HCT116 (cell line): Measurements from ENCODE around the gene GJD2. TPM values are rescaled to one million over a fixed set of nuclear protein-coding genes. Genes with fewer than 3 reads are reported as not detected.

ENCODE experiments used
- ATAC-seq: fragments of 200-7000 bp; cut with Tn5 transposase; 2 replicates; pipeline ENCODE4 v1.9.1; 2020; ENCODE audit warnings: mild to moderate bottlenecking, moderate library complexity
- BruUV-seq: library from RNA; stranded (reverse); fragments of 400-500 nt; replicated peaks from 2 replicates; lab custom pipeline; 2021; lab: Mats Ljungman, UMichigan
- CTCF ChIA-PET: fragments of 300-600 bp; sonication (Branson Sonifier 250); formaldehyde crosslinking; loops from one replicate; lab custom pipeline; 2021; ENCODE audit warnings: antibody characterized with exemption; lab: Charles Lee
- POLR2A ChIA-PET: fragments of 300-600, 350-600 bp; sonication (Branson Sonifier 250); formaldehyde crosslinking; loops from one replicate; lab custom pipeline; 2021; ENCODE audit warnings: antibody characterized with exemption; lab: Charles Lee
- RAD21 ChIA-PET, 2 experiments: fragments of 300-600 bp; sonication (Branson Sonifier 250); formaldehyde crosslinking; loops; one replicate each; lab custom pipeline; 2023; ENCODE audit warnings: low total read pairs in 2 of 2; ENCODE audit not compliant: uncharacterized antibody in 2 of 2, unreplicated experiment in 2 of 2, low non-redundant PET in 1 of 2; lab: Charles Lee
- DNase-seq: peaks from one replicate; pipeline ENCODE4 v3.0.0-alpha.2; 2010; ENCODE audit warnings: low read depth, low spot score
- H2AFZ ChIP-seq: fragments of 200-600 bp; shearing (Covaris generic), sonication (generic); 2 replicates; pipeline ENCODE4 v1.6.1; 2017; ENCODE audit warnings: low read depth, mixed run types, mixed read lengths, antibody characterized with exemption, low read length; ENCODE audit not compliant: poor library complexity, severe bottlenecking
- H3K27ac ChIP-seq: 2 replicates; pipeline ENCODE4 v1.5.1; 2012; ENCODE audit warnings: low read depth, low read length
- H3K27me3 ChIP-seq: fragments of 200-600 bp; sonication (generic); 2 replicates; pipeline ENCODE4 v1.6.1; 2016; ENCODE audit warnings: mixed run types, low read length, mixed read lengths; ENCODE audit not compliant: insufficient read depth
- H3K36me3 ChIP-seq, 2 experiments: fragments of 200-500 bp in 1 of 2; fragments of 200-600 bp in 1 of 2; sonication (Bioruptor generic) in 1 of 2; sonication (generic) in 1 of 2; 2 replicates each; pipeline versions ENCODE4 v1.5.1 to v1.6.1; 2014 to 2016; ENCODE audit warnings: low read length in 2 of 2, inconsistent platforms in 1 of 2, mixed read lengths in 1 of 2, mixed run types in 1 of 2; ENCODE audit not compliant: insufficient read depth in 2 of 2, control insufficient read depth in 1 of 2
- H3K4me1 ChIP-seq, 2 experiments: fragments of 200-600 bp in 1 of 2; sonication (generic) in 1 of 2; 2 replicates each; pipeline versions ENCODE4 v1.5.1 to v1.6.1; 2012 to 2017; ENCODE audit warnings: low read length in 2 of 2, inconsistent platforms in 1 of 2, mild to moderate bottlenecking in 1 of 2, mixed read lengths in 1 of 2, mixed run types in 1 of 2, moderate library complexity in 1 of 2; ENCODE audit not compliant: insufficient read depth in 2 of 2, control insufficient read depth in 1 of 2
- H3K4me2 ChIP-seq: fragments of 200-600 bp; sonication (generic); 2 replicates; pipeline ENCODE4 v1.6.1; 2017; ENCODE audit warnings: mixed run types, low read length, mixed read lengths
- H3K4me3 ChIP-seq, 2 experiments: fragments of 200-600 bp in 1 of 2; sonication (generic) in 1 of 2; replicated peaks in 1 of 2; 2 replicates each; pipeline ENCODE4 v1.5.1; 2011 to 2016; ENCODE audit warnings: low read length in 2 of 2, control low read depth in 1 of 2, low read depth in 1 of 2, mild to moderate bottlenecking in 1 of 2, mixed read lengths in 1 of 2, mixed run types in 1 of 2
- H3K79me2 ChIP-seq: fragments of 200-600 bp; sonication (generic); 2 replicates; pipeline ENCODE4 v1.6.1; 2017; ENCODE audit warnings: mild to moderate bottlenecking, mixed run types, low read length, moderate library complexity, mixed read lengths; ENCODE audit not compliant: insufficient read depth
- H3K9ac ChIP-seq: fragments of 200-600 bp; sonication (generic); 2 replicates; pipeline ENCODE4 v1.6.1; 2016; ENCODE audit warnings: low read length, mixed read lengths
- H3K9me2 ChIP-seq: fragments of 200-600 bp; sonication (generic), shearing (Covaris generic); 2 replicates; pipeline ENCODE4 v1.6.1; 2017; ENCODE audit warnings: mixed run types, mild to moderate bottlenecking, moderate library complexity; ENCODE audit not compliant: insufficient read depth
- H3K9me3 ChIP-seq, 2 experiments: fragments of 200-500 bp in 1 of 2; fragments of 200-600 bp in 1 of 2; sonication (Bioruptor generic) in 1 of 2; sonication (generic) in 1 of 2; 2 replicates each; pipeline ENCODE4 v1.6.1; 2014 to 2017; ENCODE audit warnings: low read length in 2 of 2, mixed read lengths in 2 of 2, inconsistent platforms in 1 of 2, low read depth in 1 of 2, mild to moderate bottlenecking in 1 of 2, mixed run types in 1 of 2, moderate library complexity in 1 of 2; ENCODE audit not compliant: control insufficient read depth in 1 of 2, insufficient read depth in 1 of 2
- H4K20me1 ChIP-seq: fragments of 200-600 bp; sonication (generic), shearing (Covaris generic); 2 replicates; pipeline ENCODE4 v1.6.1; 2017; ENCODE audit warnings: mixed run types, mild to moderate bottlenecking, moderate library complexity; ENCODE audit not compliant: insufficient read depth
- CBX3 ChIP-seq: IDR thresholded peaks from 2 replicates; pipeline ENCODE4 v1.6.1; 2012; ENCODE audit warnings: low read depth
- CEBPB ChIP-seq: IDR thresholded peaks from 2 replicates; pipeline ENCODE4 v1.6.1; 2012; ENCODE audit warnings: low read depth
- EGR1 ChIP-seq: IDR thresholded peaks from 2 replicates; pipeline ENCODE4 v1.6.1; 2012; ENCODE audit warnings: low read depth
- ELF1 ChIP-seq: IDR thresholded peaks from 2 replicates; pipeline ENCODE4 v1.6.1; 2012; ENCODE audit warnings: low read depth, borderline replicate concordance
- EZH2 ChIP-seq: fragments of 200-600 bp; sonication (generic); IDR thresholded peaks from 2 replicates; pipeline ENCODE4 v1.6.1; 2017; ENCODE audit warnings: antibody characterized with exemption, mixed run types
- EZH2phosphoT487 ChIP-seq: fragments of 200-600 bp; IDR thresholded peaks from 2 replicates; pipeline ENCODE4 v1.6.1; 2018; ENCODE audit warnings: antibody characterized with exemption, borderline replicate concordance
- JUND ChIP-seq: IDR thresholded peaks from 2 replicates; pipeline ENCODE4 v1.6.1; 2012
- POLR2AphosphoS5 ChIP-seq: IDR thresholded peaks from 2 replicates; pipeline ENCODE4 v1.6.1; 2011; ENCODE audit warnings: mild to moderate bottlenecking, low read depth, low read length, moderate library complexity
- RAD21 ChIP-seq: IDR thresholded peaks from 2 replicates; pipeline ENCODE4 v1.6.1; 2012; ENCODE audit warnings: low read depth, mild to moderate bottlenecking
- SIN3A ChIP-seq: IDR thresholded peaks from 2 replicates; pipeline ENCODE4 v1.6.1; 2012; ENCODE audit warnings: low read depth
- TCF7L2 ChIP-seq: IDR thresholded peaks from 2 replicates; pipeline ENCODE4 v1.7.0; 2011; ENCODE audit warnings: borderline replicate concordance, inconsistent platforms; ENCODE audit not compliant: insufficient read depth, insufficient read length; ENCODE audit errors: extremely low read depth
- intact Hi-C: fragments of 100-400 bp; cut with micrococcal nuclease; formaldehyde crosslinking; loops from 2 replicates; pipeline ENCODE4 v1.10.0; 2022
- total RNA-seq: library from RNA; stranded (reverse); gene quantifications from one replicate; pipeline ENCODE4 v1.2.1, GENCODE V29; 2021; ENCODE audit not compliant: unreplicated experiment
- TF ChIP-seq, protein P1 (sequence below): IDR thresholded peaks from 2 replicates; pipeline ENCODE4 v1.6.1; 2012
- TF ChIP-seq, protein P2 (sequence below): IDR thresholded peaks from 2 replicates; pipeline ENCODE4 v1.6.1; 2011; ENCODE audit warnings: mild to moderate bottlenecking, low read length, moderate library complexity; ENCODE audit not compliant: insufficient replicate concordance; ENCODE audit errors: extremely low read depth

Gene GJD2
- total RNA-seq, 1 experiment from 2014 or later = not detected

DNA sequence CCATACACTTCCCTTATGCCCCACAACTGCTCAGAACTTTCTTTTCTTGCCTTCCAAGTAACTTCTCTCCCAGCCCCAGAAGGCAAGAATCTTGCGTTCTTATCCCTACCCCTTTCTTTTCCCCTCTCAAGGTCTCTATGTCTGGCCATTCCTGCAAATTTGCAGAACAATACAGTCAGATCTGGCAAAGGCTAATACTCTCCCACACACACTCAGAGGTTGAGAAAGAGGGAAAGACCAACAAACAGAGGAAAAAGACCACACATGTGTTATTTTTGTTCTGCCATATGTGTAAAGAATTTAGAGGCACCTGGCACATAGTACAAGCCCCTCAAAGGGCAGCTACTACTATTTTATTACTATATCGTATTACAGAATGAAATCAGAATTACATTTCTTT is 25.7 kb downstream of the GJD2 start:
- Histone ChIP-seq H3K9me2 (no peaks in the 10 kb centered on the region), H3K4me1 (no peaks in the 10 kb centered on the region), H3K9ac (no peak overlapping the region), H3K9me3 (no peaks in the 10 kb centered on the region), H3K79me2 (no peaks in the 10 kb centered on the region), H3K36me3 (no peaks in the 10 kb centered on the region), H3K4me2 (no peak overlapping the region), H3K27ac (no peak overlapping the region), H2AFZ (no peak overlapping the region), H3K4me3 (no peak overlapping the region), H4K20me1 (no peaks in the 10 kb centered on the region), H3K27me3 (peaks cover 14% of the 10 kb centered on the region; the same call in 1 of the 2 replicates)
- BruUV-seq = no TSS peak
- POLR2A ChIA-PET = no interaction called here
- CTCF ChIA-PET = no interaction called here
- intact Hi-C loops = no loop called here
- TF ChIP-seq ELF1 (no peak), EZH2 (no peak), POLR2AphosphoS5 (no peak), RAD21 (no peak)
- RAD21 ChIA-PET = no interaction called here
- ATAC-seq (no peak), DNase-seq (no peak)

DNA sequence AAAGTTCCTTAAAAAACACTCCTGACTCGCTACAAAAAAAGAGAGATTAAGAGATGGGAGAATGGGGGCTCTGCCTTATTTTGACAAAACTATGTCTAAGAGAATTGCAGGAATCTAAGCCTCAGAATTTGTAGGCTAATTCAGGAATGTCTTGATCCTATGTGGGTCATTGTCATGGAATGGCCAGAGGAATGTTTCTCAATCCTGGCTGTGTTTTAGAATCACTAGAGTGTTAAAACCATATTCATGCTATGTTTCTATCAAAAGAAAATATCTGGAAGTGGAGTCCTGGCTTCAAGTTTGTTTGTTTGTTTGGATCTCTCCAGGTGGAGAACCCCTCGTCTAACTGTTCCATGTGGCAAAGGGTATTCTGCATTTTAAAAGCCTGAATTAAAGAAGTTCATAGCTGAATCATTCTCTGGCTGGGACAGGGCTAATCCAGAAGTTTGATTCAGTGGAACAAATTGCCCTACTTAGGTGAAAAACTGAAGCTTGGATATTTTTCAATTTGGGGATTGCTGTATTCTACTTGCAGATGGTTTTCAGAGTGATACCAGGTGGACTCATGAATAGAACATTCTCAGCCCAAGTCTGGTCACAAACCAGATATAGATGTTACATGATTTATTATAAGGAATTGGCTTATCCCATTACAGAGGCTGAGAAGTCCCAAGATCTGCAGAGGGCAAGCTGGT is 28.2 kb downstream of the GJD2 start:
- ATAC-seq = no peak
- Histone ChIP-seq H3K9me2 (no peaks in the 10 kb centered on the region), H3K4me3 (no peak overlapping the region), H4K20me1 (no peaks in the 10 kb centered on the region), H3K4me1 (peaks cover 6 to 11% of the 10 kb centered on the region in 2 experiments), H3K36me3 (no peaks in the 10 kb centered on the region), H3K9me3 (no peaks in the 10 kb centered on the region), H2AFZ (no peak overlapping the region), H3K4me2 (no peak overlapping the region), H3K9ac (no peak overlapping the region), H3K27me3 (peaks cover 12% of the 10 kb centered on the region; the same call in 1 of the 2 replicates), H3K27ac (no peak overlapping the region), H3K79me2 (no peaks in the 10 kb centered on the region)
- no peak for DNase-seq
- TF ChIP-seq TCF7L2 (no peak), JUND (no peak), EZH2 (no peak), SIN3A (no peak), CEBPB (no peak), EGR1 (no peak), CBX3 (no peak), EZH2phosphoT487 (no peak)
- TF ChIP-seq, protein P1, sequence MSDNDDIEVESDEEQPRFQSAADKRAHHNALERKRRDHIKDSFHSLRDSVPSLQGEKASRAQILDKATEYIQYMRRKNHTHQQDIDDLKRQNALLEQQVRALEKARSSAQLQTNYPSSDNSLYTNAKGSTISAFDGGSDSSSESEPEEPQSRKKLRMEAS = no peak
- TF ChIP-seq, protein P2, sequence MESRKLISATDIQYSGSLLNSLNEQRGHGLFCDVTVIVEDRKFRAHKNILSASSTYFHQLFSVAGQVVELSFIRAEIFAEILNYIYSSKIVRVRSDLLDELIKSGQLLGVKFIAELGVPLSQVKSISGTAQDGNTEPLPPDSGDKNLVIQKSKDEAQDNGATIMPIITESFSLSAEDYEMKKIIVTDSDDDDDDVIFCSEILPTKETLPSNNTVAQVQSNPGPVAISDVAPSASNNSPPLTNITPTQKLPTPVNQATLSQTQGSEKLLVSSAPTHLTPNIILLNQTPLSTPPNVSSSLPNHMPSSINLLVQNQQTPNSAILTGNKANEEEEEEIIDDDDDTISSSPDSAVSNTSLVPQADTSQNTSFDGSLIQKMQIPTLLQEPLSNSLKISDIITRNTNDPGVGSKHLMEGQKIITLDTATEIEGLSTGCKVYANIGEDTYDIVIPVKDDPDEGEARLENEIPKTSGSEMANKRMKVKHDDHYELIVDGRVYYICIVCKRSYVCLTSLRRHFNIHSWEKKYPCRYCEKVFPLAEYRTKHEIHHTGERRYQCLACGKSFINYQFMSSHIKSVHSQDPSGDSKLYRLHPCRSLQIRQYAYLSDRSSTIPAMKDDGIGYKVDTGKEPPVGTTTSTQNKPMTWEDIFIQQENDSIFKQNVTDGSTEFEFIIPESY = no peak
- RAD21 ChIA-PET = no interaction called here
- BruUV-seq = no TSS peak
- CTCF ChIA-PET = no interaction called here
- intact Hi-C loops = no loop called here
- POLR2A ChIA-PET = no interaction called here
